GM21367 (cell line): ENCODE results near the gene SV2A.
A peak's percentile ranks its signal among the peaks of the same experiment; 100 is the strongest.

Source experiments
- ATAC-seq: cut with Tn5 transposase; IDR thresholded peaks from one replicate; pipeline ENCODE4 v1.9.1; 2021; ENCODE audit not compliant: unreplicated experiment

Gene SV2A

GRCh38 chr1:149929856-149930255 is 12.2 kb upstream of the SV2A start:
- ATAC-seq, result no peak

DNA sequence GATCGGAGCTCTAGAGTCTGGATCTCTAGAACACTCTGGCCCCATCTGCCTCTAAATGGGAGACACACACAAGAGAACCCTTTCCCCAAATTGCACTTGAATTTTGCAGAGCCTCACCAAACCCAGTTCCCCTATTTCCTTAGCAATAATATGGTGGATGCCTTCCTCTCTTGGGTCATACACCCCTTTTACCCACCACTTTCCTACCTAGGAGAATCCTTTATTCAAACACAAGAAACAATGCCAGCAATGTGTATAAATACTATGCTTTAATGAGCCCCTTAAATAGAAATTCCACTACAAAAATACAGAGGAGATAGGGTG is 10.7 kb upstream of the SV2A start:
- no peak for ATAC-seq

DNA sequence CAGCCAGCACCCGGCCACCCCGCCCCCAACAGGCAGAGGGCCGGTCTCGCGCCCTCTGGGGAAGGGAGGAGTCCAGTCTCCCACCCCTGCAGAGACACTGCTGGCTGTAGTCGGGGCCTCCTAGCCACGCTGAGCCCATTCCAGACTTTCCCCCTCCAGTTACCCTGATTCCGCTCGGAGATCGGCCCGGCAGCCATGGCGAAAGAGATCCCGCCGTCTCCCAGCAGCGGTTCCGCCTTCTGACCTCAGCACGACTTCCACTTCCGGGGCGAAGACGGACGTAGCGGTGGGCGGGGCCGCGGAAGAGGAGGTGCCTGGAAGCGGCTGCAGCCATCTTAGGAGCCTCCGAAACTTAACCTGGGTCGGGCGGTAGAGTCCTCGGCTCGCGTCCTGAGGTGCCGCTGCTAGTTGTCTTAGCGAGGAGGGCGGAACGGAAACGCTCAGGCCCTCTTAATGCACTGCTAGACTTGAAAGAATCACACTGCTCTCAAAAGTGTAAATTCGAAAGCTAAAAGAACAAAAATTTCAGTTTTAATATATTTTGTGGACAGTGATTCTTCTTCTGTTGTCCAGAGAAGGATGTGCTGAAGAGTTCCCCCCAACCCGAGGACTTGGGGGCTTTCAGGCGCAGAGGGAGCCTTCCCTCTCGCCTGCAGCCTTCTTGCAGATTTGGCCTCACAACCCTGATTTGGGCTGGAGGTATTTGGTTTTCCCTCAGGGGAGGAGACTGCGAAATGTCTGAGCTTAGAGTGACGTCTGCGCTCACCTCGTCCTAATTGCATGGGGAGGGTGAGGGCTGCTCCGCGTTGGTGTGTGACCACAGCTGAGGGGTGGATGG is 10.1 kb upstream of the SV2A start, which contains the start of gene SF3B4:
TSS of gene SF3B4 (minus strand) at position 241 of the 838 bp plus-strand sequence. CDS start at position 197, 44 bp downstream.
- ATAC-seq, result peak; percentile 85

DNA sequence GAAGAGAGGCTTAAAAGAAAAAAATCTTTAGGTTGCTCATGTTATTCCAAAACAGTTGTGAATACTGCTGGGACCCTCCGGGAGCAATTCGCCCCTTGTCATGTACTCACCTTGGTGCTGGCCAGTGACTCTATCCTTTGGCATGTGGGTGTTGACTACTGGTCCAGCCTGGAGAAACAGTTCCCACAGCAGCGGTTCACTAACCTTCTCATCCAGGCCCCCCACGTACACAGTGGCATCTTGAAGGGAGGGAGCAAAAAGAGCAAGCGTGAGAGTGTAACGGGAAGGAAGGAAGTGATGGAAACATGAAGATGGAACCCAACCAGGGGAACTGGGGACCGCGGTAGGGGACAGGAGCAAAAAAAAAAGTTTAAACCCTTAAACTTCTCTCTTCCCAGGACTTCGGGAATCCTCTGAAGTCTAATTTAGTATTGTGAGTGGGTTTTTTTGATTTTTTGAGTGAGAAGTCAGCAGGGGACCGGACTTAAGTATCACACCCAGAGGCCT is 9.5 kb upstream of the SV2A start:
- ATAC-seq, result no peak

DNA sequence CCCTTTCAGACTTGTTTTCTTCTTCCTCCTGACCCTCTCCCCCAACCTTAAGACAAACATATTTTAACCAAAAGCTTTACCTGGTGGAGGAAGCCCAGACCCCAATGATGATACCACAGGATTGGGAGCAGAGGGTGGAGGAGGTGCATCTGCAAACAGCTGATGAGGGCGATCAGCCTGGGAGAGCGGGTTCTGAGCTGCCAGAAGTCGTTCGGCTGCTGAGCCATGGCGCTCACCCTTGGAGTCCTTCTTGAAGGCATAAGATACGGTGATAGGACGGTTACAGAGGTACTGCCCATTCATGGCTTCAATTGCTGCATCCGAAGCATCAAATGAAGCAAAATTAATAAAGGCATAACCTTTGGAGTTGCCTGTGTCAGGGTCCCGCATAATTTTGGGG is 8.7 kb upstream of the SV2A start:
- ATAC-seq, result no peak

GRCh38 chr1:149925751-149926150 is 8.1 kb upstream of the SV2A start:
- ATAC-seq, result no peak

GRCh38 chr1:149925345-149925744 is 7.7 kb upstream of the SV2A start:
- no peak for ATAC-seq

DNA sequence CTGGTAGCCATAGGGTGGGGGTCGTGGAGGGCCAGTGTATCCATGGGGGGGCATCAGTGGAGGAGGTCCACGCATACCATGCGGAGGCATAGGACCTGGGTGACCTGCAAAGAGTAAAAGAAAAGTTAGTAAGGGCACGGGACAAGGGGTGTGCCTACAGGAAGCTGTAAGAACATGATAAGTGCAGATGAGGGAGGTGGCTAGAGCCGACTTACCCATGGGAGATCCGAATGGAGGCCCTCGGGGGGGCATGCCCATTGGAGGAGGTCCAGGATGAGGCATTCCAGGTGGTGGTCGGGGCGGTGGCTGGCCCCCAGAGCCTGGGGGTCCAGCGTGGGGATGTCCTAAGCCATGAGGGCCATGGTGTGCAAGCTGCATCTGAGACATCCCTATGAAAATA is 6.0 kb upstream of the SV2A start:
- ATAC-seq, result no peak

DNA sequence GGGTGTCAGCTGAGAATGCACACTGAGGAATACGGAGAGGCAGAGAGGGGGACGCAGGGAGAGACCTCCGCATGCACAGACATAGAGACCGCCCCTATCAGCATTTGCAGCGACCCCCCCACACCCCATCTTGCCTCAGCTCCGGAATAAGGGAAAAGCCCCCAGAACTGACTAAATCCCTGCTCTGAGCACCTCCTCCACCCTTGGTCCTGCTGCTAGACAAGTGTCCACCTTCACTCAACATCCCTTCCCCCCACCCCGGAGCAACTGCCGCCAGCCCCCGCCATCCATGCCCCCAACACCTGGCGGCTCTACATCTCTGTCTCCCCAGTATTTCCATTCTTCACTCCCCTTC is 769 bp downstream of the SV2A start:
- ATAC-seq, result no peak

GRCh38 chr1:149916193-149916897 is 1.3 kb downstream of the SV2A start:
- no peak for ATAC-seq

GRCh38 chr1:149915429-149916192 is 2.0 kb downstream of the SV2A start:
- ATAC-seq, result no peak

GRCh38 chr1:149914545-149914944 is 3.1 kb downstream of the SV2A start:
- ATAC-seq, result no peak

- no peak for ATAC-seq
Observed at GRCh38 chr1:149906570-149907075, 11.0 kb downstream of the SV2A start.

DNA sequence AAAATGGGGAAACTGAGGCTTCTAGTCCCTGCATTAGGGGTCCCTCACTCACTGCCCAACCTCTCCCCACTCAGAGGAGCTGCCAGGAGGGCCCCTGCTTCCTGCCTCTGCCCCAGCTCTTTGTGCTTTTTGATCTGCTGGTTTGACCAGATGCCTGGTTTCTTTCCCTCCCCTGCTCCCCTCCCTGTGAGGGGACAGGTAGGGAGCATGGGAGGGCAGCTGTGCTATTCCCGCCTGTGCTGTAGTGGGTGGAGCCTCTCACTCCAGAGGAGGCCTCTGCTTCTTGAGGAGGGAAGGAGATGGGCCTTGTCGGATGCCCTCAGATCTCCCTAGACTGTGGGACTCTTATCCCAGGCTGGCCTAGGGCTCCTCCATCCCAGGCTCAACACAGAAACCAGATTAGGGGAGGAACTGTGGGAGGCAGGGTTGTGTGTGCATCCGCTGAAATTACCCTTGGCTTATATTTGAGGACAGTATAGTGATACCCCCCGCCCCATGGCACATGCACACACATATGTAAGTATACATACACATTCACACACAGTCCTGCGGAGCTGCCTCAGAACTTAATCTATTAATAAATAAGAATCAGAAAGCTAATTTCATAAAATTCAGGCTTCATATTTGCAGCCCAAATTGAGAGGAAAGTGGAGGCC is 13.7 kb downstream of the SV2A start:
- no peak for ATAC-seq

DNA sequence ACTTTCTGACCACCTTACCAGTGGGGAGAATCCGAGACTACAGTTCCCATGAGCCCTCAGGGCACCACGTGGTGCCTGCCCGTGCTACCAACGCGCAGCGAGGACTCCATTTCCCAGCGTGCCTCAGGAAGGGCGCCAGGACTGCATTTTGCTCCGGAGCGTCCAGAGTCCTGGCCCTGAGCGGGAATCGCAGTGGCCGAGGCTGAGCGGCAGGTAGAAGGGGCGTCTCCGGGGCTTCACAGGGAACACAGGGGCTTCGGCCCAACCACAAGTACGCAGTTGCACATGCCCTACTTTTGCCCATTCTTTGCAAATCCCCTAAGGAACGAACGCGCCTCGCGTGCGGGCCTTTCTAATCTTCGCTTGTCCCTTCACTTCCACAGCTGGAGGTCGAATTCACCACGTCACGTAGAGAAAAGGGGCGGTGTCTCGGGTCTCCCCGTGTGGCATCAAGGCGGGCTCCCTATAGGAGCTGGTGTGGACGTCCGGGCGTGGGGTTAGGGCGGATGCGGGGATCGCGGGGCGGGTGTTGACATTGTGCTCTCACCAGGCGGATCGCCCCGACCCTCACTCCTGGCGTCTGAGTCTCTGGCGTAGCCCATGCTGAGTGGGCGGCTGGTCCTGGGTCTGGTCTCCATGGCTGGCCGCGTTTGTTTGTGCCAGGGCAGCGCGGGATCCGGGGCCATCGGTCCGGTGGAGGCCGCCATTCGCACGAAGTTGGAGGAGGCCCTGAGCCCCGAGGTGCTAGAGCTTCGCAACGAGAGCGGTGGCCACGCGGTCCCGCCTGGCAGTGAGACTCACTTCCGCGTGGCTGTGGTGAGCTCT is 18.0 kb downstream of the SV2A start, which contains the start of gene BOLA1:
TSS of gene BOLA1 (plus strand) at position 109 of the 825 bp plus-strand sequence. CDS start at position 601, 492 bp downstream.
- peak; percentile 83 for ATAC-seq

- no peak for ATAC-seq
Observed at GRCh38 chr1:149896575-149896974, 21.1 kb downstream of the SV2A start.

DNA sequence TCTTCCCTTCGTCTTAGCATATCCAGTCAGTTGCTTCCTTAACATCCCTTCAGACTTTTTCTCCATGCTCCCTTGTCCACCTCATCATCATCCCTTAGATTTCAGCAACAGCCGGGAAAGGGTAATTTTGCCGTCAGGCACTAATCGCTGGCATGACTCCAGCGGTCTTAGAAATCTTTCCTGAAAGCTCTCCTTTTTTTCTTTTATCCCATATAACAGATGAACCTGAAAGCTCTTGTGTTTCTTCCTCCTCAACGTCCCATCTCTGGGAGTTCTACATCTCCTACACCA is 28.7 kb downstream of the SV2A start:
- ATAC-seq, result no peak

- ATAC-seq, result no peak
Observed at GRCh38 chr1:149888247-149888998, 29.2 kb downstream of the SV2A start.
